T1000 (cell line): ENCODE results near the gene ADK.

Experiments
- DNase-seq: peaks from one replicate; lab custom pipeline; 2025; ENCODE audit warnings: mixed read lengths; lab: John Stamatoyannopoulos, UW

Gene ADK

GRCh38 chr10:74610299-74610698 lies 459.3 kb downstream of the ADK start:
- no peak for DNase-seq

DNA sequence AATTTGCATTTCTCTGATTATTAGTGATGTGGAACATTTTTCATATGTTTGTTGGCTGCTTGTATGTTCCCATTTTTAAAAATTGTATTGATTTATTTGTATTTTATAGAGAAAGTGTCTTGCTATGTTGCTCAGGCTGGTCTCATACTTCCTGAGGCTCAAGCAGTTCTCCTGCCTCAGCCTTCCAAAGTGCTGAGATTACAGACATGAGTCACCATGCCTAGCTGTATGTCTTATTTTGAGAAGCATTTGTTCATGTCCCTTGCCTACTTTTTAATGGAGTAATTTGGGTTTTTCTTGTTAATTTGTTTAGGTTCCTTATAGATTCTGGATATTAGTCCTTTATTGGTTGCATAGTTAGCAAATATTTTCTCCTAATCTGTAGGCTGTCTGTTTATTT lies 461.2 kb downstream of the ADK start:
- no peak for DNase-seq

GRCh38 chr10:74620626-74621025 lies 469.6 kb downstream of the ADK start:
- DNase-seq, result no peak

DNA sequence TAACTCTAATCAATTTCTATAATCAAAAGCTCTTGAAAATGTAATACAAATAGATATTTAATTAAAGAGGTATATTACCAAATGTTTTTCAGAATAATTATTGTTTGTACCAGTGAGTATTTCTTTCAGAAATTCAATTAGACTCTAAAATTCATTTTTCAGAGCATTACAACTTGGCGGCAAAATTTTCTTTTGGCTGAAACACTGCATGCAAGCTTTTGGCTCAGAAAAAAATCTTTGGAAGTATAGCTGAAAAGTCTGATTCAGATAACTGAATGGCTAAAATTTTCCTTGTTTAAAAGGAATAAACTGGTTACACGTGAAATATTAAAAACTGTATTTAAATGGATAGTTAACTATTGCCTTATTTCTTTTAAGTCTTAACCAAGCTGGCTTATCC lies 472.8 kb downstream of the ADK start:
- DNase-seq, result no peak

- DNase-seq, result no peak
These were observed 473.5 kb downstream of the ADK start for GRCh38 chr10:74624501-74624900.

- no peak for DNase-seq
These were observed 477.1 kb downstream of the ADK start for GRCh38 chr10:74628136-74628535.

- DNase-seq, result no peak
These were observed 484.0 kb downstream of the ADK start for GRCh38 chr10:74634995-74635536.

DNA sequence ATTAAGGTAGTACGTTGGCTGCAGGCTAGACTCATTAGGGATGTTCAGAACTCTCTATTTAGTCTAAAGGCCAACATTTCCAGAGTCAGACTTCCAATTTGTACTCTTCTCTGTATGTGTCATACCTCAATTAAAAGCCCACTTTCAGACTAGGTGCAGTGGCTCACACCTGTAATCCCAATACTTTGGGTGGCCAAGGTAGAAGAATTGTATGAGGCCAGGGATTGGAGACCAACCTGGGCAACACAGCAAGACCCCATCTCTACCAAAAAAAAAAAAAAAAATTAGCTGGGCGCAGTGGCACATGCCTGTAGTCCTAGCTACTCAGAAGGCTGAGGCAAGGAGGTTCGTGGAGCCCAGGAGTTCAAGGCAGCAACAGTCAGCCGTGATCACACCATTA lies 484.6 kb downstream of the ADK start:
- DNase-seq, result no peak

- no peak for DNase-seq
These were observed 486.7 kb downstream of the ADK start for GRCh38 chr10:74637685-74638084.

DNA sequence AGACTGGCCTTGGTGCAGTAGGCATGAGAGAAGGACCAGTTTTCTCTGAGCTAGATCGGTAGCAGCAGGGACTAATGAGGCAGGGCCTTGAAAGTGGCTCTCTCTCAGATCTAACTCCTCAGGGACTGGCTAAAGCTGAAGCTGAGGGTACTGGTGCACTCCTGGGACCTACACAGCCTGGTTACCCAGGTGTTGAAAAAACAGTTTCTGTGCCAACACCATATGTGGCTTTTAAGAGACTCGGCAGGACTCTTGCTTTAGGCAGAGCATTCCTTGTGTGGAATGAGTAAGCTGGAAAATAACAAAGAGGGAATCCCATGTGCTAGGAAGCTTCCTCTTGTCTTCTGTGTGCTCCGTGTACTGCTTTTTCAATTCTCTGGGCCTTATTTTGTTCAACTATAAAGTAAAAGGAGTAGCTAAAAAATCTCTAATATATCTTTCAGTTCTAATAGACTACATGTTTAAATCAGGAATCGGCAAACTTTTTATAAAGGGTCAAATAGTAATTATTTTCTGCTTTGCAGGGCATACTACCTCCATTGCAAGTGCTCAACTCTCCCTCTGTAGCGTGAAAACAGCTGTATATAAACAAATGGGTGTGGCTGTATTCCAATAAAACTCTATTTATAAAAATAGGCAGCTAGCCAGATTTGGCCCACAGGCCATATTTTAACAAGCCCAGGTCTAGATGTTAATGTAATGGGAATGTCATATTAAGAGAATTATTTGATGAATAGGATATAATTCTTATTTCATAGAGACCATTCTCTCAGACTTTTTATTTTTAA lies 489.3 kb downstream of the ADK start:
- no peak for DNase-seq

- DNase-seq, result no peak
These were observed 490.6 kb downstream of the ADK start for GRCh38 chr10:74641659-74642058.

DNA sequence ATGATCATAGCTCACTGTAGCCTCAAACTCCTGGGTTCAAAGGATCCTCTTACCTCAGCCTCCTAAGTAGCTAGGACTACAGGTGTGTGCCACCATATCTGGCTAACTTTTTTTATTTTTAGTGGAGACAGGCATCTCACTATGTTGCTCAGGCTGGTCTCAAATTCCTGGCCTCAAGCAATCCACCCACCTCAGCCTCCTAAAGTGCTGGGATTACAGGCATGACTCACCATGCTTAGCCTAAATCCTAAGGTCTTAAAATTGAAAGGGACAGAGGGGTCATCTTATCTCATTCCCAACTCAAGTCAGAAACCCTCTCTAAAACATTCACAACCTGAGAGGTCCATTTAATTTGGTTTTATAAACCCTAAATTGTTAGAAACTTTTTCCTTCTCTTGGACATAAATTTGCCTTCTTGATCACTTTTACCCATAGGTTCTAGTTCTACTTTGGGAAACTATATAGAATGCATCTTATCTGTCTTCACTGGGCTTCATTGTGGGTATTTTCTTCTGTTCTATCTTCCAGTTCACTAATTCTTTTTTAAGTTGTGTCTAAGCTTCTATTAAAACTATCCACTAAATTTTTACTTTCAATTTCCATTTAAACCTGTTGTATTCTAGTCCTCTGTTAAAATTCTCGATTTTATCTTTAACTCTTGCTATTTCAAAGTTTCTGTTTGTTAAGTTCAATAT lies 492.0 kb downstream of the ADK start:
- no peak for DNase-seq

- no peak for DNase-seq
These were observed 492.6 kb downstream of the ADK start for GRCh38 chr10:74643596-74643975.

DNA sequence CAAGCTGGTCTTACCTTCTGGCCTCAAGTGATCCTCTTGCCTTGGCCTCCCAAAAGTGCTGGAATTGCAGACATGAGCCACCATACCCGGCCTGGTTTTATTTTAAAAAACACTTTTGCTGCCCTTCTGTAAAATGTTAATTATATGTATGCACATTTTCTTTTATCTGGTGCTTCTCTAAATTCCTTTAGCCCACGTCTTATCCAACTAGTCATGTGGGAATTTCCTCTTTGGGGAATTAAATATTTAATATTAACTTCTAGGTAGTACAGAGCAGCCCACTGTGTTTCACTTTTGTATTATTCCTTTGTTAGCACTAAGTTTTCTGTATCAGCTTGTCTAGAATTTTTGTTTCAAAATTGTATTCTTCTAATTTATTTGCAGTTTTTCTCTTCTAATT lies 493.7 kb downstream of the ADK start:
- no peak for DNase-seq

- no peak for DNase-seq
These were observed 494.7 kb downstream of the ADK start for GRCh38 chr10:74645692-74646091.

DNA sequence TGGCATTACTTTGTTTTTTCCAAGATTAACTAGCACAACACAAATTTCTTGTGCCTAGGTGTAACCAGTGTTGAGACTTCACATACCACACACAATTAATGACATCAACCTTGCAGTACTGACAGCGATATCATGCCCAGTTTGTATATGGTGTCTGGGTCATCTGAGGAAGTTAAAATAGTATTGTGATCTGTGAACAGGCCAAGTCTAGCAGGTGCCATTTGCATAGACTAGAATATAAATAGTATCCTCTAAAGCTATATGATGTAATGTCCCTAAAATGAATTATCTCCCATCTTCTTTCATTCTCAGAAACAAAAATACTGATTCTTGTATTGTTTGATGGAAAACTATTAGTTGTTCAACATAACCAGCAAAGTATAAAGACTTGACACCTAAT lies 499.6 kb downstream of the ADK start:
- DNase-seq, result no peak

DNA sequence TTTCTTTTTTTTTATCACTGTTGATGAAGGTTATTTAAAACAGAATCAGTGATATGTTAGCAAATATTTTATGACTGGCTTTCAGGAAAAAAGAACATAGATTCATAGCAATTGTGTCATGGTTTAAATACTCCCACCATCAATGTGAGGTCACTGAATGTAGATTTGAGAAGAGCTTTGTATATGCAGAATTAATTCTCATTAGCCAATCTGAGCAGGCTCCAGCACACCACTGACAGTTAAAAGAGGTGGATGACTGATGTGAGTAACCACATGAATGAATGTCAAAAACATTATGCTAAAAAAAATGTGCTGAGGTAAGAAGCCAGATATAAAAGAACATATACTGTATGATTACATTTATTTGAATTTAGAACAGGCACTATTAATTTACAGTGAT lies 500.5 kb downstream of the ADK start:
- no peak for DNase-seq

DNA sequence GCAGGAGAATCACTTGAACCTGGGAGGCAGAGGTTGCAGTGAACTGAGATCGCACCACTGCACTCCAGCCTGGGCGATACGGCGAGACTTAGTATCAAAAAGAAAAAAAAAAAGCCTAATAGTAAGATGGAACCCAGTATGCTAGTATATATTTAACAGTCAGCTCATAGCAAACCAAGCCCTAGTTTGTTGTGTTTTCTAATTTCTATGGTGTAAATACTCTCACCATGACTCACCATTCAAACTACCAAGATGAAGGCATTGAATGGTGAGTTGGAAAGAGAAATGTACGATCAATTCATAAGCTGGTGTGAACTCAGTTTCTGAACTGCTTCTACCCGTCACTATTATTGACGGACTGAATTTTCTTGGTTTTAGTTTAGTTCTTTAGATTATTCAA lies 501.6 kb downstream of the ADK start:
- no peak for DNase-seq

DNA sequence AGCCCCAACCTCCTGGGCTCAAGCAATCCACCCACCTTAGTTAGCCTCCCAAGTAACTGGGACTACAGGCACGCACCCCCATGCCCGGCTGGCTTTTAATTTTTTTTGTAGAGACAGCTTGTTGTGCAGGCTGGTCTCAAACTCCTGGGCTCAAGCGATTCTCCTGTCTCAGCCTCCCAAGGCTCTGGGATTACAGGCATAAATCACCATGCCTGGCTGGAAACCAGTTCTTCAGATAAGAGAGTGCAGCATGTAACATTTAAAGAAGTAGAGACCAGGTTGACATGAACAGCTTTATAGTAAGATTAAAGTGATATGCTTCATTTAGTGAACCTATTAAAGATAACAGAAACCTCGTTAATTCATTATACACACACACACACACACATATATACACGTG lies 507.5 kb downstream of the ADK start:
- DNase-seq, result no peak

GRCh38 chr10:74662635-74663034 lies 511.6 kb downstream of the ADK start:
- no peak for DNase-seq

GRCh38 chr10:74669210-74669609 lies 518.2 kb downstream of the ADK start:
- DNase-seq, result no peak

DNA sequence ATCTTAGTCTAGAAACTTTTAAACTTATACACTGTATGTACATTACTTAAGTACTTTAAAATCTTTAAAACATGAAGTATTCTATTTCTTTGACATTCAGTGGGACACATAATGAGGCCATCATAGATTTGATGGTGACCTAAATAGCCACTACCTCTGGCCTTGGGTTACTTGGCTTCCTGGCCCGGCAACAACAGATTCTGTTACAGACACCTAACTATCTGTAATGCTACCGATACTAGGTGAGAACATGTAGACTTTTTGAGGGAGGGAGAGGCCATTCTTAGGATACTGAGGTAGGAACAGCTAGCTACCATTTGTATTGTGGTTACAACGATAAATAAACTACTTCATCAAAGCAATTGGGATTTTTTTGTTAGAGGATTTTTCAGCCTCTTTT lies 520.7 kb downstream of the ADK start:
- DNase-seq, result no peak

DNA sequence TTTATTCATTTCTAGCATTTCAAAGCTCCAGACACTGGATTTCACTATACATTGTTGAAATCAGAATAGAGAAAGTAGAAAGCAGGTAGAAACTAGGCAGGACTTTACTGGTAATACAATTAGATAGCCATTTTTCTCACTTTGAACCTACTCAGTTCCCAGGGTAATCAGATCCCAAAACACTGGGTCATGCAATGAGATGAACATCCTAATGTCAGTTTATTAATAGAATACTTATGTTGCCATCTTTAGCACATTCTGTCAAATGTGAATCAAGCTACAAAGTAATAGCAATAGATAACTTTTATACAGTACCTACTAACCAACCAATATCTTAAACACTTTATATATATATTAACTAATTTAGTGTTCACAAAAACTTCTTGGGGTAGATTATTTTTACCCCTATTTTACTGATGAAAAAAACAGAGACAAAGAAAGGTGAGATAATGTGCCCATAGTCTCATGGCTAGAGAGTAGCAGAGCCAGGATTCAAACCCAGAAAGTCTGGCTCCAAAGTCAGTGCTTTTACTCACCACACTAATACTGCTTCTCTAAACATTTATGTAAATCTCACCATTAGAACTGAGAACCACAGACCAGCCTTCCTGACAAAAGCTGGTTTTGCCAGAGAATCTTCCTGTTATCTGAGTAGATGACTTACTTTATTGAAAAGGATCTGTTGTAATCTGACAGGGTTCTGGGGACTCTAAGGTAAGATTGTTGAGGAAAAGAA lies 521.6 kb downstream of the ADK start:
- no peak for DNase-seq
